Transverse colon (tissue), 4 donors: ENCODE data around the gene CACNA1I.

Experiments used
- EP300 ChIP-seq: sonication (generic); formaldehyde crosslinking; IDR thresholded peaks from one replicate; pipeline ENCODE4 v1.6.1; 2017; ENCODE audit warnings: antibody characterized with exemption, low read depth
- POLR2A ChIP-seq: fragments of 450-650 bp; IDR thresholded peaks from one replicate; pipeline ENCODE4 v1.6.1; 2016; ENCODE audit warnings: antibody characterized with exemption, mild to moderate bottlenecking, moderate library complexity
- POLR2AphosphoS5 ChIP-seq, 3 donors: sonication (generic); formaldehyde crosslinking; IDR thresholded peaks; one replicate each; pipeline ENCODE4 v1.6.1; 2016; ENCODE audit warnings: antibody characterized with exemption in 3 of 3
- TF ChIP-seq, protein P1 (sequence below), 5 experiments: fragments of 200-600 bp in 3 of 5; fragments of 450-650 bp in 2 of 5; sonication (generic) in 3 of 5; IDR thresholded peaks; 1 replicate in 2 of 5; 2 replicates in 3 of 5; pipeline ENCODE4 v1.5.1; 2016 to 2017; ENCODE audit warnings: antibody characterized with exemption in 5 of 5, inconsistent platforms in 3 of 5, mild to moderate bottlenecking in 2 of 5, moderate library complexity in 1 of 5

- TF ChIP-seq, protein P1, sequence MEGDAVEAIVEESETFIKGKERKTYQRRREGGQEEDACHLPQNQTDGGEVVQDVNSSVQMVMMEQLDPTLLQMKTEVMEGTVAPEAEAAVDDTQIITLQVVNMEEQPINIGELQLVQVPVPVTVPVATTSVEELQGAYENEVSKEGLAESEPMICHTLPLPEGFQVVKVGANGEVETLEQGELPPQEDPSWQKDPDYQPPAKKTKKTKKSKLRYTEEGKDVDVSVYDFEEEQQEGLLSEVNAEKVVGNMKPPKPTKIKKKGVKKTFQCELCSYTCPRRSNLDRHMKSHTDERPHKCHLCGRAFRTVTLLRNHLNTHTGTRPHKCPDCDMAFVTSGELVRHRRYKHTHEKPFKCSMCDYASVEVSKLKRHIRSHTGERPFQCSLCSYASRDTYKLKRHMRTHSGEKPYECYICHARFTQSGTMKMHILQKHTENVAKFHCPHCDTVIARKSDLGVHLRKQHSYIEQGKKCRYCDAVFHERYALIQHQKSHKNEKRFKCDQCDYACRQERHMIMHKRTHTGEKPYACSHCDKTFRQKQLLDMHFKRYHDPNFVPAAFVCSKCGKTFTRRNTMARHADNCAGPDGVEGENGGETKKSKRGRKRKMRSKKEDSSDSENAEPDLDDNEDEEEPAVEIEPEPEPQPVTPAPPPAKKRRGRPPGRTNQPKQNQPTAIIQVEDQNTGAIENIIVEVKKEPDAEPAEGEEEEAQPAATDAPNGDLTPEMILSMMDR (IDR thresholded peaks at IDR 0.05), result no peak
- TF ChIP-seq POLR2A, result no peak
- no peak for TF ChIP-seq POLR2AphosphoS5 (IDR thresholded peaks at IDR 0.05)
- TF ChIP-seq EP300, result no peak
These were observed 36.5 kb upstream of the CACNA1I start for GRCh38 chr22:39534092-39534506.
